GM19238 (cell line): ENCODE data around the gene UPK3B.
A peak's percentile ranks its signal among the peaks of the same experiment; 100 is the strongest.
"Not testable (repeated sequence)": the region's sequence is repeated elsewhere in the genome, so short reads cannot be mapped to it uniquely, and the experiment has no call there.

Experiments
- DNase-seq: peaks from one replicate; pipeline ENCODE4 v3.0.0; 2011; ENCODE audit warnings: low spot score; ENCODE audit not compliant: insufficient read length

UPK3B gene

GRCh38 chr7:76512941-76513816 is 2.8 kb downstream of the UPK3B start:
- peak; percentile 1 for DNase-seq

GRCh38 chr7:76513817-76514799 is 3.8 kb downstream of the UPK3B start:
- DNase-seq, result no peak

- no peak for DNase-seq
Observed at GRCh38 chr7:76514926-76515771, 4.8 kb downstream of the UPK3B start.

GRCh38 chr7:76515999-76516443 is 5.7 kb downstream of the UPK3B start:
- DNase-seq, result no peak

- DNase-seq, result not testable (repeated sequence)
Observed at GRCh38 chr7:76516932-76517331, 6.6 kb downstream of the UPK3B start.

- DNase-seq, result not testable (repeated sequence)
Observed at GRCh38 chr7:76526183-76526582, 15.8 kb downstream of the UPK3B start.

GRCh38 chr7:76531643-76532042 is 21.3 kb downstream of the UPK3B start:
- DNase-seq, result not testable (repeated sequence)

GRCh38 chr7:76543197-76543596 is 32.8 kb downstream of the UPK3B start, which contains the start of gene SPDYE16:
SPDYE16 (minus strand) TSS chr7:76543297; CDS start chr7:76541459, 1,838 bp downstream.
- DNase-seq, result not testable (repeated sequence)

GRCh38 chr7:76549025-76549854 is 38.9 kb downstream of the UPK3B start:
- peak; percentile 64 for DNase-seq

GRCh38 chr7:76549855-76550248 is 39.5 kb downstream of the UPK3B start:
- not testable (repeated sequence) for DNase-seq

- not testable (repeated sequence) for DNase-seq
Observed at GRCh38 chr7:76551992-76552391, 41.6 kb downstream of the UPK3B start.

- not testable (repeated sequence) for DNase-seq
Observed at GRCh38 chr7:76559685-76560084, 49.3 kb downstream of the UPK3B start.

GRCh38 chr7:76560157-76560556 is 49.8 kb downstream of the UPK3B start:
- not testable (repeated sequence) for DNase-seq

GRCh38 chr7:76561342-76561741 is 51.0 kb downstream of the UPK3B start:
- DNase-seq, result not testable (repeated sequence)

- not testable (repeated sequence) for DNase-seq
Observed at GRCh38 chr7:76565001-76565400, 54.6 kb downstream of the UPK3B start.
